Endodermal cell (in vitro differentiated cells): ENCODE data around the gene DGKA. TPM values are rescaled to one million over a fixed set of nuclear protein-coding genes. Genes with fewer than 3 reads are reported as not detected.

Experiments
- DNase-seq: peaks from one replicate; pipeline ENCODE4 v3.0.0-alpha.2; 2017
- H3K27ac ChIP-seq: 2 replicates; pipeline ENCODE4 v1.5.1; 2013; ENCODE audit warnings: mild to moderate bottlenecking, low read depth, low read length, moderate library complexity
- H3K27me3 ChIP-seq: 2 replicates; pipeline ENCODE4 v1.6.1; 2013; ENCODE audit warnings: mild to moderate bottlenecking, low read length, moderate library complexity; ENCODE audit not compliant: insufficient read depth, control insufficient read depth, poor library complexity, severe bottlenecking
- H3K36me3 ChIP-seq: 2 replicates; pipeline ENCODE4 v1.7.0; 2013; ENCODE audit warnings: mild to moderate bottlenecking, low read length, moderate library complexity; ENCODE audit not compliant: control insufficient read depth, insufficient read depth
- H3K4me1 ChIP-seq: one replicate; pipeline ENCODE4 v1.7.0; 2013; ENCODE audit warnings: low read length; ENCODE audit not compliant: control insufficient read depth, insufficient read depth
- H3K4me3 ChIP-seq: 2 replicates; pipeline ENCODE4 v1.5.1; 2013; ENCODE audit warnings: mild to moderate bottlenecking, low read length, moderate library complexity
- H3K9ac ChIP-seq: 2 replicates; pipeline ENCODE4 v1.6.1; 2013; ENCODE audit warnings: mild to moderate bottlenecking, low read length, moderate library complexity; ENCODE audit not compliant: poor library complexity, severe bottlenecking; ENCODE audit errors: extremely low read depth
- H3K9me3 ChIP-seq: 2 replicates; pipeline ENCODE4 v1.6.1; 2013; ENCODE audit warnings: mild to moderate bottlenecking, low read length, moderate library complexity; ENCODE audit not compliant: control insufficient read depth
- H3K27ac Mint-ChIP-seq: 2 replicates; pipeline ENCODE4 v1.8.0; 2020; ENCODE audit warnings: mixed read lengths
- H3K27me3 Mint-ChIP-seq: 2 replicates; pipeline ENCODE4 v1.8.0; 2021; ENCODE audit warnings: mild to moderate bottlenecking, mixed read lengths; ENCODE audit not compliant: insufficient read depth
- H3K36me3 Mint-ChIP-seq: 2 replicates; pipeline ENCODE4 v1.8.0; 2020; ENCODE audit warnings: low read depth, mixed read lengths
- H3K4me1 Mint-ChIP-seq: 2 replicates; pipeline ENCODE4 v1.8.0; 2020; ENCODE audit warnings: mixed read lengths
- H3K4me3 Mint-ChIP-seq: 2 replicates; pipeline ENCODE4 v1.8.0; 2020; ENCODE audit warnings: mild to moderate bottlenecking, moderate library complexity, mixed read lengths
- H3K9me3 Mint-ChIP-seq: 2 replicates; pipeline ENCODE4 v1.8.0; 2020; ENCODE audit warnings: mild to moderate bottlenecking, mixed read lengths
- WGBS, 2 experiments: methylation state at CpG; one replicate each; pipeline versions ENCODE4 v1.1.5 to v1.1.7; 2013; ENCODE audit warnings: missing lambda C conversion rate in 2 of 2, mixed read lengths in 1 of 2; ENCODE audit not compliant: insufficient coverage in 1 of 2, insufficient read length in 1 of 2; 5-methylcytosine and 5-hydroxymethylcytosine counted together
- total RNA-seq, 2 donors: library from RNA; stranded (reverse); fragmentation: NEBNext Ultra II Directional in 1 of 2; extraction: Animal tissue kit (Norgen Biotek cat#: 25700) in 1 of 2; gene quantifications; 2 replicates in 1 of 2; 3 replicates in 1 of 2; pipeline ENCODE4 v1.2.1, GENCODE V29; 2021
- TF ChIP-seq, protein P1 (sequence below): fragments of 200-600 bp; sonication (generic); conservative IDR thresholded peaks from 2 replicates; pipeline ENCODE4 v1.5.0; 2021; ENCODE audit warnings: antibody characterized with exemption, mild to moderate bottlenecking

Gene DGKA
- total RNA-seq, 2 donors from 2014 or later: 10.2 to 11.1 TPM

- WGBS, 2 experiments: 90% methylated on average over 2 of the region's 2 CpGs; no CpG with 5 or more reads in 1 of the 2 experiments
- no peak overlapping the region for H3K27ac Mint-ChIP-seq
- Histone ChIP-seq H3K4me1 (no peaks in the 10 kb centered on the region), H3K9me3 (no peaks in the 10 kb centered on the region), H3K36me3 (no peaks in the 10 kb centered on the region), H3K4me3 (no peak overlapping the region), H3K27me3 (peaks cover 26% of the 10 kb centered on the region), H3K27ac (no peak overlapping the region), H3K9ac (no peak overlapping the region)
- TF ChIP-seq, protein P1, sequence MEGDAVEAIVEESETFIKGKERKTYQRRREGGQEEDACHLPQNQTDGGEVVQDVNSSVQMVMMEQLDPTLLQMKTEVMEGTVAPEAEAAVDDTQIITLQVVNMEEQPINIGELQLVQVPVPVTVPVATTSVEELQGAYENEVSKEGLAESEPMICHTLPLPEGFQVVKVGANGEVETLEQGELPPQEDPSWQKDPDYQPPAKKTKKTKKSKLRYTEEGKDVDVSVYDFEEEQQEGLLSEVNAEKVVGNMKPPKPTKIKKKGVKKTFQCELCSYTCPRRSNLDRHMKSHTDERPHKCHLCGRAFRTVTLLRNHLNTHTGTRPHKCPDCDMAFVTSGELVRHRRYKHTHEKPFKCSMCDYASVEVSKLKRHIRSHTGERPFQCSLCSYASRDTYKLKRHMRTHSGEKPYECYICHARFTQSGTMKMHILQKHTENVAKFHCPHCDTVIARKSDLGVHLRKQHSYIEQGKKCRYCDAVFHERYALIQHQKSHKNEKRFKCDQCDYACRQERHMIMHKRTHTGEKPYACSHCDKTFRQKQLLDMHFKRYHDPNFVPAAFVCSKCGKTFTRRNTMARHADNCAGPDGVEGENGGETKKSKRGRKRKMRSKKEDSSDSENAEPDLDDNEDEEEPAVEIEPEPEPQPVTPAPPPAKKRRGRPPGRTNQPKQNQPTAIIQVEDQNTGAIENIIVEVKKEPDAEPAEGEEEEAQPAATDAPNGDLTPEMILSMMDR: no peak
- H3K9me3 Mint-ChIP-seq: no peaks in the 10 kb centered on the region
- no peaks in the 10 kb centered on the region for H3K36me3 Mint-ChIP-seq
- peaks cover 60% of the 10 kb centered on the region for H3K27me3 Mint-ChIP-seq
- peaks cover 7% of the 10 kb centered on the region for H3K4me1 Mint-ChIP-seq
- H3K4me3 Mint-ChIP-seq: no peak overlapping the region
- no peak for DNase-seq
Measured at GRCh38 chr12:55937981-55938380, 7.0 kb downstream of the DGKA start.

GRCh38 chr12:55938826-55939501, 8.0 kb downstream of the DGKA start:
- Mint-ChIP-seq H3K36me3 (no peaks in the 10 kb centered on the region), H3K27me3 (peaks cover 50% of the 10 kb centered on the region), H3K9me3 (no peaks in the 10 kb centered on the region), H3K27ac (no peak overlapping the region), H3K4me3 (no peak overlapping the region), H3K4me1 (peaks cover 7% of the 10 kb centered on the region)
- Histone ChIP-seq H3K9ac (no peak overlapping the region), H3K27ac (no peak overlapping the region), H3K9me3 (no peaks in the 10 kb centered on the region), H3K4me1 (no peaks in the 10 kb centered on the region), H3K4me3 (no peak overlapping the region), H3K36me3 (no peaks in the 10 kb centered on the region), H3K27me3 (peaks cover 16% of the 10 kb centered on the region)
- no peak for DNase-seq
- 92 to 94% methylated on average over 6 to 8 of the region's 8 CpGs for WGBS, 2 experiments
- TF ChIP-seq, protein P1: no peak

- H3K9me3 Mint-ChIP-seq: no peaks in the 10 kb centered on the region
- Histone ChIP-seq H3K9me3 (no peaks in the 10 kb centered on the region), H3K36me3 (no peaks in the 10 kb centered on the region), H3K27ac (no peak overlapping the region), H3K4me3 (no peak overlapping the region), H3K9ac (no peak overlapping the region), H3K27me3 (peaks cover 4% of the 10 kb centered on the region), H3K4me1 (no peaks in the 10 kb centered on the region)
- TF ChIP-seq, protein P1: peak; percentile 95
- WGBS, 2 experiments: 19 to 30% methylated on average over 16 to 18 of the region's 18 CpGs
- H3K4me3 Mint-ChIP-seq: peak overlapping the region; percentile 20
- peaks cover 38% of the 10 kb centered on the region for H3K27me3 Mint-ChIP-seq
- DNase-seq: peak; percentile 99
- H3K36me3 Mint-ChIP-seq: no peaks in the 10 kb centered on the region
- peaks cover 7% of the 10 kb centered on the region for H3K4me1 Mint-ChIP-seq
- no peak overlapping the region for H3K27ac Mint-ChIP-seq
Measured at GRCh38 chr12:55940065-55940732, 9.2 kb downstream of the DGKA start.
